Smooth muscle cell (in vitro differentiated cells): Measurements from ENCODE around the gene TMEM179. TPM values are rescaled to one million over a fixed set of nuclear protein-coding genes. Genes with fewer than 3 reads are reported as not detected.

Source experiments
- DNase-seq: peaks from one replicate; lab custom pipeline; 2025; ENCODE audit not compliant: unreplicated experiment; lab: John Stamatoyannopoulos, UW
- H2AFZ ChIP-seq: fragments of 200-600 bp; sonication (generic); 2 replicates; pipeline ENCODE4 v1.6.0; 2016; ENCODE audit warnings: antibody characterized with exemption, low read depth, mild to moderate bottlenecking
- H3F3A ChIP-seq: fragments of 200-600 bp; sonication (generic); 2 replicates; pipeline ENCODE4 v1.6.0; 2017; ENCODE audit warnings: antibody characterized with exemption, low read depth
- H3K27ac ChIP-seq: fragments of 200-600 bp; sonication (generic); 2 replicates; pipeline ENCODE4 v1.5.1; 2016; ENCODE audit warnings: low read depth, mild to moderate bottlenecking
- H3K27me3 ChIP-seq: fragments of 200-600 bp; sonication (generic); 2 replicates; pipeline ENCODE4 v1.6.1; 2016; ENCODE audit warnings: low read depth, mild to moderate bottlenecking
- H3K36me3 ChIP-seq: fragments of 200-600 bp; sonication (generic); 2 replicates; pipeline ENCODE4 v1.5.1; 2016; ENCODE audit warnings: low read depth
- H3K4me1 ChIP-seq: fragments of 200-600 bp; sonication (generic); 2 replicates; pipeline ENCODE4 v1.5.1; 2016; ENCODE audit warnings: low read depth
- H3K4me2 ChIP-seq: fragments of 200-600 bp; sonication (generic); 2 replicates; pipeline ENCODE4 v1.6.0; 2016; ENCODE audit warnings: mild to moderate bottlenecking
- H3K4me3 ChIP-seq: fragments of 200-600 bp; sonication (generic); 2 replicates; pipeline ENCODE4 v1.5.1; 2016; ENCODE audit warnings: mild to moderate bottlenecking
- H3K79me2 ChIP-seq: fragments of 200-600 bp; sonication (generic); 2 replicates; pipeline ENCODE4 v1.6.0; 2016; ENCODE audit warnings: low read depth, mild to moderate bottlenecking
- H3K9ac ChIP-seq: fragments of 200-600 bp; sonication (generic); 2 replicates; pipeline ENCODE4 v1.6.0; 2016; ENCODE audit warnings: low read depth
- H3K9me3 ChIP-seq: fragments of 200-600 bp; sonication (generic); replicated peaks from 2 replicates; pipeline ENCODE4 v1.5.1; 2016; ENCODE audit warnings: low read depth
- H4K20me1 ChIP-seq: fragments of 200-600 bp; sonication (generic); 2 replicates; pipeline ENCODE4 v1.6.0; 2016; ENCODE audit warnings: low read depth
- WGBS: methylation state at CpG from one replicate; pipeline ENCODE4 v1.1.7; 2016; ENCODE audit warnings: low lambda C conversion rate; 5-methylcytosine and 5-hydroxymethylcytosine counted together
- polyA plus RNA-seq: library from polyadenylated mRNA; unstranded; fragments of >200 nt; fragmentation: Nextera tagmentation; extraction: Ambion mirVana; gene quantifications from 2 replicates; pipeline ENCODE4 v1.2.1, GENCODE V29; 2016
- total RNA-seq: library from RNA; depleted of rRNA; stranded (reverse); fragments of >200 nt; gene quantifications from 2 replicates; pipeline ENCODE4 v1.2.3, GENCODE V29; 2014
- TF ChIP-seq, protein P1 (sequence below): fragments of 200-600 bp; sonication (generic); IDR thresholded peaks from 2 replicates; pipeline ENCODE4 v1.5.1; 2017; ENCODE audit warnings: borderline replicate concordance, mild to moderate bottlenecking, antibody characterized with exemption; ENCODE audit not compliant: insufficient read depth, poor library complexity, severe bottlenecking

Gene TMEM179
- total and polyA plus RNA-seq, 2 experiments from 2014 or later, result 0.87 to 4.8 TPM

DNA sequence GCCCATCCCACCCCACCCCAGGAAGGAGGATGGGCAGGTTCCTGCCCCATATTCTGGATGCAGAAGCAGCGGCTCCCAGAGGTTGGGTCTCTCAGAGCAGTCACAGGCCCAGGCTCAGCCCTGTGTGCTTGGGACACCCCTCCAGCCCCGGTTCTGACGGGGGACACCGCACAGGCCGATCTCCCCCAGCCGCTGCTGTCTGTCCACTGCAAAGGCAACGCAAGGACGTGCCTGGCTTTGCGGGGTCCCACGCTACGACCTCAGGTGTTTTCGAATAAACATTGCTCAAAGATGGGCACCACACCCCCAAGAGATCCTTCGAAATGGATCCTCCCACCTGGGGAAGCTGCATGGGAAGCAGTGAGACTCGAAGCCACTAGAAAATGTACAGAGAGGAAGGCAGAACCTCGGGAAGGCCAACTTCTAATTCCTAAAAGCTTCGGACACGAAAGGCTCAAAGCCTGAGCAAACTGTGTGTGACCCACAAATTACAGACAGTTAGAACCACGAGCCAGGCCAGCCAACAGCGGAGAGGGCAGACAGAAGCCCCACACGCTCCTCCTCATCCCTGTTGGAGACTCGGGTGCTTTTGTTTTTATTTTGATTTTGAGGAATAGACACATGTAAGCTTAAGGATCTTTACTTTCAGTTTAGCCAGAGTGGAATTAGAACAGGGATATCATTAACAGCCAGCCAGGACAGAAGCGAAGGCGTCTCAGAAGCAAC lies 14.2 kb downstream of the TMEM179 start:
- Histone ChIP-seq H3K4me2 (peak overlapping the region; percentile 31), H3K9me3 (no peaks in the 10 kb centered on the region), H3K36me3 (no peaks in the 10 kb centered on the region), H3K4me1 (no peaks in the 10 kb centered on the region), H4K20me1 (no peaks in the 10 kb centered on the region), H3K9ac (no peak overlapping the region), H3K27me3 (no peaks in the 10 kb centered on the region), H3K27ac (no peak overlapping the region), H2AFZ (no peak overlapping the region), H3F3A (no peaks in the 10 kb centered on the region), H3K79me2 (no peaks in the 10 kb centered on the region), H3K4me3 (no peak overlapping the region)
- DNase-seq, result no peak
- 83% methylated on average over 23 of the region's 23 CpGs for WGBS
- TF ChIP-seq, protein P1, sequence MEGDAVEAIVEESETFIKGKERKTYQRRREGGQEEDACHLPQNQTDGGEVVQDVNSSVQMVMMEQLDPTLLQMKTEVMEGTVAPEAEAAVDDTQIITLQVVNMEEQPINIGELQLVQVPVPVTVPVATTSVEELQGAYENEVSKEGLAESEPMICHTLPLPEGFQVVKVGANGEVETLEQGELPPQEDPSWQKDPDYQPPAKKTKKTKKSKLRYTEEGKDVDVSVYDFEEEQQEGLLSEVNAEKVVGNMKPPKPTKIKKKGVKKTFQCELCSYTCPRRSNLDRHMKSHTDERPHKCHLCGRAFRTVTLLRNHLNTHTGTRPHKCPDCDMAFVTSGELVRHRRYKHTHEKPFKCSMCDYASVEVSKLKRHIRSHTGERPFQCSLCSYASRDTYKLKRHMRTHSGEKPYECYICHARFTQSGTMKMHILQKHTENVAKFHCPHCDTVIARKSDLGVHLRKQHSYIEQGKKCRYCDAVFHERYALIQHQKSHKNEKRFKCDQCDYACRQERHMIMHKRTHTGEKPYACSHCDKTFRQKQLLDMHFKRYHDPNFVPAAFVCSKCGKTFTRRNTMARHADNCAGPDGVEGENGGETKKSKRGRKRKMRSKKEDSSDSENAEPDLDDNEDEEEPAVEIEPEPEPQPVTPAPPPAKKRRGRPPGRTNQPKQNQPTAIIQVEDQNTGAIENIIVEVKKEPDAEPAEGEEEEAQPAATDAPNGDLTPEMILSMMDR, result no peak

DNA sequence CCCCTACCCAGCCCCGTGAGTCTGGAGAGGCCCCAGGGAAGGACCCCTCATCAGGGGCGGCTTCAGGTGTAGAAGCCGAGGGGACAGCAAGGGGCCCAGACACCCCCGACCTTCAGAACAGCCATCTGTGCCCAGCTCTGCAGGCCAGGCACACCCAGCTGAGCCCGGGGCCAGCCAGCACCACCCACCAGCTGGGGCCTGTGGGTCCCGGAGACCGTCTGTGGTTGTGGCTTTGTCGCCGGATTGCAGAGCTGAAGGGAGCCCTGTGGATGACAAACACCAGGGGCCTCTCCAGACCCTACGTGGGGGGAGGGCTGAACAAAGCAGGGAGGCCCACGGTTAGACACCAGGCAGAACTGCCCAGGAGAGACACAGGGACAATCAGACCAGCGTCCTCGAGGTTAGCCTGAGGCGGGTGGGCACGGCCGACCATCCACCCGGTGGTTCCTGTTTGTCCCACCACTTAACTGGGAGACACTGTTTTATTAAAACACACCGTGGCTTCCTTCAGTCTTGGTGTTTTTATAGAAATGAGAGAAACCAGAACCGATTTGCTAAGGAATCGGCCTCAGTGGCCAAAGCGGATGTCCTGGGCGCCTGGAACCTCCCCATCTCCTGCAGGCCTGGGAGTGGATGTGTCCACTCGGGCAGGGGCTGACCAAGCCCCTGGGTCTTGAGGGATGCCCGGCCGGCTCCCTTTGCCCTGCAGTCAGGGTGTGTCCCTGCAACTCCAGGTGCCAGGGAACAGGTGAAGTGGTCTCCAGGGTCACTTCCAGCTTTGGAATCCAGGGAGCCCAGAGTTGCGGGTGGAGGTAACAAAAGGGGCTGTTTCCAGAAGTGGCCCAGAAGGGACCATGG lies 15.0 kb downstream of the TMEM179 start:
- DNase-seq, result no peak
- Histone ChIP-seq H3K9ac (no peak overlapping the region), H2AFZ (no peak overlapping the region), H3K4me1 (no peaks in the 10 kb centered on the region), H3K27me3 (no peaks in the 10 kb centered on the region), H4K20me1 (no peaks in the 10 kb centered on the region), H3K79me2 (no peaks in the 10 kb centered on the region), H3K36me3 (no peaks in the 10 kb centered on the region), H3K4me2 (peak overlapping the region; percentile 22), H3F3A (no peaks in the 10 kb centered on the region), H3K4me3 (no peak overlapping the region), H3K27ac (no peak overlapping the region), H3K9me3 (no peaks in the 10 kb centered on the region)
- 70% methylated on average over 26 of the region's 26 CpGs for WGBS
- TF ChIP-seq, protein P1, result no peak

DNA sequence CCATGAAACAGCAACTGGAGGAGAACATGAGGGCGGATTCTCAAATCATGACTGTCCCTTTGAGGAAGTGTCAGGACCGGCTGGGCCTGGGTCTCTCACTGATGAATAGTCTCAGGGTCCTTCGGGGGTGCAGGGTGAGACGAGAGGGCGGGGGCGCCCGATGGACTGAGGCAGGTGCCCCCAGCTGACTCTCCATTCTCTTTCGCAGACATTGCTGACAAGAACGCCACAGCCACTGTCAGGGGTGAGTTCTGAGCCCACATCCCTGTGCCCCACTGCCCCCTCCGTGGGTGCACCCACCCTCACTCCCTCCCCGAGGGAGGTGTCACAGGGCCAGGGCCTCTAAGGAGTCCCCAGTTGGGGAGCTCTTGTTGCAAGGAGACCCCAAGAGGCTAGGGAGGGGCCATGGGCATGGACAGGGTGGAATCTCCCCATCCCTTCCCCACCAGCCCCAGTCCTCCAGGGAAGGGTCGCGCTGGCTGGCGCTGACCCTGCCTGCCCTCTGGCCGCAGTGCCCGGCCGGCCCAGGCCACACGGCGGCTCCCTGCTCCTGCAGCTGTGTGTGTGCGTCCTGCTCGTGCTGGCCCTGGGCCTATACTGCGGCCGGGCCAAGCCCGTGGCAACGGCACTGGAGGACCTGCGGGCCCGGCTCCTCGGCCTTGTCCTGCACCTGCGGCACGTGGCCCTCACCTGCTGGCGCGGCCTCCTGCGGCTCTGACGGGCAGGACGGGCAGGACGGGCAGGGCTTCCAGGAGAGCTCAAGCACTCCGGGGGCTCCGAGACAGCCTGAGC lies 16.3 kb downstream of the TMEM179 start:
- no peak for DNase-seq
- 89% methylated on average over 36 of the region's 38 CpGs for WGBS
- no peak overlapping the region for H3K27ac ChIP-seq

More for the DNA sequence above, 16.3 kb downstream of the TMEM179 start:
- H3K4me1 ChIP-seq, result no peaks in the 10 kb centered on the region
- H3K9ac ChIP-seq, result no peak overlapping the region
- H4K20me1 ChIP-seq, result no peaks in the 10 kb centered on the region
- H3K79me2 ChIP-seq, result no peaks in the 10 kb centered on the region
- H3K27me3 ChIP-seq, result no peaks in the 10 kb centered on the region
- no peak overlapping the region for H3K4me2 ChIP-seq
- H3F3A ChIP-seq, result no peaks in the 10 kb centered on the region
- no peak overlapping the region for H3K4me3 ChIP-seq
- no peaks in the 10 kb centered on the region for H3K36me3 ChIP-seq
- no peaks in the 10 kb centered on the region for H3K9me3 ChIP-seq
- TF ChIP-seq, protein P1, result no peak
- H2AFZ ChIP-seq, result no peak overlapping the region
